GM18520 (cell line): Measurements from ENCODE around the gene CHD2.
"Not testable (repeated sequence)": the region's sequence is repeated elsewhere in the genome, so short reads cannot be mapped to it uniquely, and the experiment has no call there.

ENCODE experiments used
- ATAC-seq: cut with Tn5 transposase; IDR thresholded peaks from one replicate; pipeline ENCODE4 v1.9.1; 2021; ENCODE audit not compliant: unreplicated experiment

Gene CHD2

GRCh38 chr15:92899948-92900730 lies at the start of gene CHD2:
TSS of gene CHD2 (plus strand) at chr15:92900324. CDS start at chr15:92901238, 914 bp downstream.
- ATAC-seq, result peak; percentile 50

GRCh38 chr15:92853222-92853621 lies 46.9 kb upstream of the CHD2 start:
- no peak for ATAC-seq

- ATAC-seq, result no peak
Measured at GRCh38 chr15:92861742-92862141, 38.4 kb upstream of the CHD2 start.

GRCh38 chr15:92864127-92864814 lies 35.9 kb upstream of the CHD2 start:
- no peak for ATAC-seq

GRCh38 chr15:92869263-92869940 lies 30.7 kb upstream of the CHD2 start:
- no peak for ATAC-seq

DNA sequence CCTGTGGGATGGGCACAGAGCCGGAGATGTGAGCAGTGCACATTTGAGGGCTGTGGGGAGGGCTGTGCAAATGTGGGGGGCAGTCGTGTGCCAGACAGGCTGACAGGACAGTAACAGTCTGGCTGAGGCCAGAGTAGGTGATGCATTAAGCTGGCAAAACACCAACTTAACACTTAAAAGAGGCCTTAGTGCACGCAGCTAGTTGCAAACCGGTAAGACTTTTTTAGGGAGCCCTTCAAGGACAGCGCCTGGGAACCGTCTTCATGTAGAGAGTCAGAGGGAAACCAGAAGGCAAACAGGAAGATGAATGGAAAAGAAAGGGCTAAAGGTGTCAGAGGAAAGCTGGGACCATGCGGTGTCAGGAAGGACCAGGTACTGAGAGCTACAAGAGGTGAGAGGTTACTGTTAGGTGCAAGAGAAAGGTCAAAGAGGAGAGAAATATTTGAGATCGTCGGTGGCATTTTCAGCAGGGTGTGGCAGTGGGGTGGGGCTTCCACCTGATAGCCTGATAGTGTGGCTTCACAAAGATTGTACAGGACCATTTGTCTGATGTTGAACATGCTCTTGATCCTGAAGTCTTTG lies 30.0 kb upstream of the CHD2 start:
- ATAC-seq, result no peak

DNA sequence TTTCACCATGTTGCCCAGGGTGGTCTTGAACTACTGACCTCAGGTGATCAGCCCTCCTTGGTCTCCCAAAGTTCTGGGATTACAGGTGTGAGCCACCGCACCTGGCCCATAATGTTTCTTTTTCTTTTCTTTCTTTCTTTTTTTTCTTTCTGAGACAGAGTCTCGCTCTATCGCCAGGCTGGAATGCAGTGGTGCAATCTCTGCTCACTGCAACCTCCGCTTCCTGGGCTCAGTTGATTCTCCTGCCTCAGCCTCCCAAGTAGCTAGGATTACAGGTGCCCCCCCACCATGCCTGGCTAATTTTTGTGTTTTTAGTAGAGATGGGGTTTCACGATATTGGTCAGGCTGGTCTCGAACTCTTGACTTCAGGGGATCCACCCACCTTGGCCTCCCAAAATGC lies 27.2 kb upstream of the CHD2 start:
- ATAC-seq, result not testable (repeated sequence)

DNA sequence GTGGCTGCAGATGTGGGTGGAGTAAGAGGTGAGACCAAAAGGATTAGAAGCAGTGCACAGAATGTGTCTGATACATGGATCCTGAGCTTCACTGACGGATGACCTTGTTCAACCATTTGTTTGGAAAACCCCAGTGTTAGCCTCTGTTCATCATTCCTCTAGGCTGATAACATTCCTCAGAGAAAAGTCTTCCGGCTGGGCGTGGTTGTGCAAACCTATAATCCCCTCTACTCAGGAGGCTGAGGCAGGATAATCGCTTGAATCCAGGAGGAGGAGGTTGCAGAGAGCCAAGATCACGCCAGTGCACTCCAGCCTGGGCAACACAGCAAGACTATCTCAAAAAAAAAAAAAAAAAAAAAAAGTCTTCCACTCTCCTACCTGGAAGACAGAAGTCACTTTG lies 23.1 kb upstream of the CHD2 start:
- no peak for ATAC-seq

DNA sequence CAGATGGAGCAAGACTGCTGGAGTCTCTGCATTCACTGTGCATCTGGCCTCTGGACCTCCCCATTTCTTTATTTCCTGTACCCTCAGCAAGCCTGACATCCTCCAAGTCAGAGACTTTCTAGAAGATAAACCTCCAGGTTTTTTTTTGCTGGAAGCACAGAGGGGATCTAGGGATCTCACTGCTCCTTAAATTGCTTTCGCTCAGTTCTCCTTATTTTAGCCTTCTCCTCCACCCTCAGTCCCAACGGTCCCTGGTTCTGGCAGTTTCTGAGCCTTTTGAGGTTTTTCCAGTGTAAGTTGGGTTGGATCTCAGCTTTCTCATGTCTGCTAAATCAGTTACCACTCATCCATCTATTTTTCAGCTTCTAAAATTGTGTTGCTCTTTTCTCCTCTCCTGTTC lies 22.7 kb upstream of the CHD2 start:
- ATAC-seq, result no peak

- ATAC-seq, result no peak
Measured at GRCh38 chr15:92878593-92879053, 21.5 kb upstream of the CHD2 start.

DNA sequence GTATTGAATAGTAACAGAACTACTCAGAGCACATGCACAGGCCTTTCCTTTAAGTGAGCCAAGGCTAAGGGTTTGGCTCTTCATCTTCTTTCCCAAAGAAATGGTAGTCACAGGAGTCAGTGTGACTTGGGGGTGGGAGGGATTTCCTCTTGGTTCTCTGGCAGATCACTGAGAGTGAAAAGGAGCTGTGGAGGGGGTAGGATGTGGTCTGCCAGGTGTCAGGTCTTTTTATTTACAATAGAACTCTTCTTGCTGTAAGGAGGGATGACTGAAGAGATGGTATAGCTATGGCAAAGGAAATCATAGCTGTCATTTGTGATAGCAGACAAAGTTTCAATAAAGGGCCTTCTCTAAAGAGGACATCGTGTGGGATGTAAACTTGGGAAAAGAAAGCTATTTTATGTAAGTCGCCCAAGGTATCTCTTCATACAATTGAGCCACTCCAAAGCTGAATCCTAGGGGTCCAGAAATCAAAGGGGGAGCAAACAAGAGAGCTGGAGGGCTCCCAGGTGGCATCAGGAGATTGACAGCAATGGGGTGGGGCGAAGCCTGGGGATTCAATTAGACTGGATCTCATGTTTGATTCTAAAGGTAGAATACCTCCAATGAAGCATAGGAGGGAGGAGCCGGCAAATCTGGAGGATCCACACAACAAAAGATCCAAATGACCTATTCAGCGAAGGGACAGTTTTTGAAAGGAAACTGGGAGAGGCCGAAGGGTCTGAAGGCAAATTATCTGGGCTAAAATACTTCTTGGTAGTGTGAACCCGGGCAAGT lies 20.0 kb upstream of the CHD2 start:
- no peak for ATAC-seq

GRCh38 chr15:92880796-92881195 lies 19.3 kb upstream of the CHD2 start:
- no peak for ATAC-seq

- ATAC-seq, result no peak
Measured at GRCh38 chr15:92881211-92881754, 18.8 kb upstream of the CHD2 start.

DNA sequence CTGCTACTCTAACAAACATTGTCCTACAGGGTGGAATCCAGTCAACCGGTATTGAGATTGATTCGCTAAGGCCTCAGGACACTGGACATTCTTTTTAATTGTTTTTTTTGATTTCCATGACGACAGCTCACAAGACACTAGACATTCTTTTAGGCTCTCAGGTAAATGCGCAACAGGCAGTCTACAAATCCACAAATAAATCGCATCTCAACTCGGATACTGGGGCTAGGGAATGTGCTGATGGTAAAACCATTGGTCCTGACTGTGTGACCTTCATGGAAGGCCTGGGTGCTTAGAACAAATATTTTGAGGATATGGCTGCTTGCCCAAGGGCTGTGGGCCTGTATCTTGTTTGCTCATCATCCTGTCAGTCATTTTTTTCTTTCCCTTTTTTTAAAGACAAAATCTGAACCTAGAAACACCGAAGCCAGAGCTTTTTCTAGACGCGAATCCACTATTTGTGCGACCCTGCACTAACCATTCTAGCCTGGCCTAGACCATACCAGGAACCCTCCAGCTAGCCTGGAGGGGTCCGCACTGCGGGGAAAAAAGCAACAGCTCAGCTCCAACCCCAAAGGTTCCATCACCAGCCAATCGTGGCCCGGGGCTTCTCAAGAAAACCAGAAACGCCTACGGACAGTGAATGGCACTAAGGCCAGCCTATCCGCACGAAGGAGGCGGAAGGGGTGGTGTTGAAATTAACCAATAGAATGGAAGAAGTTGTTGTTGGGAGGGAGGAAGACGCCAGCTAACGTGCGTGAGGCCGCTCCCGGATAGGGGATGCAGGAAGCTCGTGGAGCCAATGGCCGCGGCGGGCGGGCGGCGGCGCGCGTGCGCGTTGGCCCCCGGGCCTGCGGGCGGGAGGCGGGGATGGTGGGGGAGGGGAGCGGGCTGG lies 18.1 kb upstream of the CHD2 start:
- peak; percentile 97 for ATAC-seq

- peak; percentile 32 for ATAC-seq
Measured at GRCh38 chr15:92882697-92883162, 17.4 kb upstream of the CHD2 start.

GRCh38 chr15:92883163-92883875 lies 16.8 kb upstream of the CHD2 start:
- ATAC-seq, result no peak

- ATAC-seq, result no peak
Measured at GRCh38 chr15:92883876-92884435, 16.2 kb upstream of the CHD2 start.
